Spinal cord (tissue), 10 donors: ENCODE measurements around the gene CPA4. TPM values are rescaled to one million over a fixed set of nuclear protein-coding genes. Genes with fewer than 3 reads are reported as not detected.
A peak's percentile ranks its signal among the peaks of the same experiment; 100 is the strongest.

Experiments
- DNase-seq, 6 donors: peaks; one replicate each; pipeline versions ENCODE4 v3.0.0 to v3.0.0-alpha.2; 2013 to 2015; ENCODE audit warnings: low spot score in 6 of 6, low read depth in 4 of 6
- H3K27ac ChIP-seq: one replicate; pipeline ENCODE4 v1.5.1; 2013; ENCODE audit warnings: low read depth, low read length, control low read depth
- H3K27me3 ChIP-seq: one replicate; pipeline ENCODE4 v1.6.1; 2013; ENCODE audit warnings: low read length; ENCODE audit not compliant: control insufficient read depth, insufficient read depth
- H3K36me3 ChIP-seq: one replicate; pipeline ENCODE4 v1.6.1; 2013; ENCODE audit warnings: low read length; ENCODE audit not compliant: control insufficient read depth, insufficient read depth
- H3K4me1 ChIP-seq: one replicate; pipeline ENCODE4 v1.6.1; 2013; ENCODE audit warnings: low read length; ENCODE audit not compliant: control insufficient read depth, insufficient read depth
- H3K4me3 ChIP-seq: one replicate; pipeline ENCODE4 v1.5.1; 2013; ENCODE audit warnings: low read depth, low read length, control low read depth
- H3K9me3 ChIP-seq: one replicate; pipeline ENCODE4 v1.6.1; 2013; ENCODE audit warnings: low read length; ENCODE audit not compliant: control insufficient read depth, insufficient read depth
- WGBS: methylation state at CpG from one replicate; pipeline ENCODE4 v1.1.5; 2013; ENCODE audit warnings: missing lambda C conversion rate; ENCODE audit not compliant: insufficient coverage; 5-methylcytosine and 5-hydroxymethylcytosine counted together
- polyA plus RNA-seq, 2 donors: library from polyadenylated mRNA; unstranded; fragments of 120-200 nt; gene quantifications; one replicate each; pipeline ENCODE4 v1.2.1, GENCODE V29; 2013; ENCODE audit not compliant: insufficient read length in 2 of 2
- total RNA-seq, 2 donors: library from RNA; depleted of rRNA in 1 of 2; stranded (reverse); fragments of 120-200 nt in 1 of 2; fragments of >200 nt in 1 of 2; gene quantifications; one replicate each; pipeline versions ENCODE4 v1.2.3 to v1.2.4, GENCODE V29; 2013 to 2014
- donor health status: healthy.

The CPA4 gene
- total and polyA plus RNA-seq, 4 donors: 0.84 to 2.1 (median 1.5) TPM

DNA sequence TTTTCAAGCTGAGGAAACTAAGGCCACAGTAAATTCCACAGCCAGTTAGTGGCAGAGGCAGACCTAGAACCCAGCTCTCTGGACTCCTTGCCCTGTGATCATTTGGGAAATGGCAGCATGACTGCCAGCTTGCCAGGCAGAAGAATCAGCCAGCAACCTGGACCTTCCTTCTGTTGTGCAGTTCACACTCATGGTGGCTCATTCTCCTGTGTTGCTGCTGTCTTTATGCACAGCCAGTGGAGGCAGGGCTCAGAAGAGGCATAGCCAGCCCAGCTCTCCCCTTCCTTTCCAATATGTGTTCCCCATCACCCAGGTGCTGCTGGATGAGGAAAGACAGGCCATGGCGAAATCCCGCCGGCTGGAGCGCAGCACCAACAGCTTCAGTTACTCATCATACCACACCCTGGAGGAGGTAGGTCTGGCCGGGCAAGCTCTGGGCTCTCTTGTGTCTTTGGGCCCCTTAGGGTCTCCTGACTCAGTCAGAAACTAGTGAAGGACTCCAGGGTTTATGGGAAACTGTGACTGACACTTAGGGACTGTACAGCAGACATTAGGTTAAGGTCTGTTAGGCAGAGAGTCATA, 66.4 kb downstream of the CPA4 start:
- Histone ChIP-seq H3K9me3 (peaks cover 8% of the 10 kb centered on the region), H3K27me3 (no peaks in the 10 kb centered on the region), H3K27ac (no peak overlapping the region), H3K4me3 (no peak overlapping the region), H3K4me1 (peaks cover 21% of the 10 kb centered on the region), H3K36me3 (no peaks in the 10 kb centered on the region)
- WGBS: no CpG with 5 or more reads among the region's 5 CpGs
- no peak for DNase-seq

DNA sequence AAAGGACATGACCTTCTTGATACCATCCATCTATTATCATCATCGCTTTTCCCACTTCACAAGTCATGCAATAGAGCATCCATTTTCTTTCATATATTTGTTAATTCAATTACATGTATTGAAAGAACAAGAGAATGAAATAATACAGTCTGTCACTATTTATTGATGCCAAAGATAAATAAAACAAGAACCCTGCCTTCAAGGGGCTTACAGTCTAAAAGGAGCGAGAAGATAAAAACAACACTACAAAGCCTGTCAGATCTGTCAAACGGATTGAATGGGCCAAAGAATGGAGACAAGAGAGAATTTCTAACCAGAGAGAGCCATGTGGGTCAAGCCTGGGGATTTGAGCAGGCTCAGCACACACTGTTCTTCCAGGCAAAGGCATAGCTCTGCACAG, 67.6 kb downstream of the CPA4 start:
- DNase-seq: no peak
- Histone ChIP-seq H3K27me3 (no peaks in the 10 kb centered on the region), H3K4me1 (peaks cover 32% of the 10 kb centered on the region), H3K36me3 (no peaks in the 10 kb centered on the region), H3K4me3 (no peak overlapping the region), H3K27ac (no peak overlapping the region), H3K9me3 (peaks cover 8% of the 10 kb centered on the region)
- 83% methylated on average over 1 of the region's 3 CpGs for WGBS

GRCh38 chr7:130361681-130362080, 68.7 kb downstream of the CPA4 start:
- peaks cover 8% of the 10 kb centered on the region for H3K9me3 ChIP-seq
- 96% methylated on average over 7 of the region's 7 CpGs for WGBS
- H3K4me1 ChIP-seq: peaks cover 32% of the 10 kb centered on the region
- no peaks in the 10 kb centered on the region for H3K36me3 ChIP-seq
- no peak overlapping the region for H3K27ac ChIP-seq
- H3K27me3 ChIP-seq: no peaks in the 10 kb centered on the region
- H3K4me3 ChIP-seq: no peak overlapping the region
- DNase-seq: no peak

DNA sequence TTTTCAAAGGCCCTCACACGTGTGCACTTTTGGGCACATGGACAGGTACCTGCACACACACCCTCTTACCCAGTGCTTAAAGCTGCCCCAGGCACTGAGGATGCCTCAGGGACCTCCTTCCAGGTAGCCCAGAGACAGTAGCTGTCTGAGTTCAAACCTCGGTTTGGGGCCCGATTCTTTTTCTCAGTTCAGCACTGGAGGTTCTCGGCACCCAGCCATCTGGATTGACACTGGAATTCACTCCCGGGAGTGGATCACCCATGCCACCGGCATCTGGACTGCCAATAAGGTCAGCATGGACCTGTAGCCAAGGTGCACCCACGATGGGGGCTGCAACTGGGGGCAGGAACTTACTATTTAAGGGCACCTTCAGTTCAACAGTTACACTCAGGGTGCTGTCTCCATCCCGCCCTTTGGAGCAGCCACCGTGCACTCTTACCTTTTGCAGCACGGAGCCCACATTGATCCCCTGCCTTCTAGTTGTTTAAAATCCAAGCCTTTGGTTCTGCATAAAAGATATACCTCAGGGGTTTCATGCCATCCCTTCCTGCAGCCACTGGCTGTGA, 69.4 kb downstream of the CPA4 start:
- Histone ChIP-seq H3K27ac (no peak overlapping the region), H3K4me3 (no peak overlapping the region), H3K36me3 (no peaks in the 10 kb centered on the region), H3K4me1 (peaks cover 27% of the 10 kb centered on the region), H3K9me3 (peaks cover 8% of the 10 kb centered on the region), H3K27me3 (no peaks in the 10 kb centered on the region)
- 96% methylated on average over 10 of the region's 10 CpGs for WGBS
- no peak for DNase-seq

DNA sequence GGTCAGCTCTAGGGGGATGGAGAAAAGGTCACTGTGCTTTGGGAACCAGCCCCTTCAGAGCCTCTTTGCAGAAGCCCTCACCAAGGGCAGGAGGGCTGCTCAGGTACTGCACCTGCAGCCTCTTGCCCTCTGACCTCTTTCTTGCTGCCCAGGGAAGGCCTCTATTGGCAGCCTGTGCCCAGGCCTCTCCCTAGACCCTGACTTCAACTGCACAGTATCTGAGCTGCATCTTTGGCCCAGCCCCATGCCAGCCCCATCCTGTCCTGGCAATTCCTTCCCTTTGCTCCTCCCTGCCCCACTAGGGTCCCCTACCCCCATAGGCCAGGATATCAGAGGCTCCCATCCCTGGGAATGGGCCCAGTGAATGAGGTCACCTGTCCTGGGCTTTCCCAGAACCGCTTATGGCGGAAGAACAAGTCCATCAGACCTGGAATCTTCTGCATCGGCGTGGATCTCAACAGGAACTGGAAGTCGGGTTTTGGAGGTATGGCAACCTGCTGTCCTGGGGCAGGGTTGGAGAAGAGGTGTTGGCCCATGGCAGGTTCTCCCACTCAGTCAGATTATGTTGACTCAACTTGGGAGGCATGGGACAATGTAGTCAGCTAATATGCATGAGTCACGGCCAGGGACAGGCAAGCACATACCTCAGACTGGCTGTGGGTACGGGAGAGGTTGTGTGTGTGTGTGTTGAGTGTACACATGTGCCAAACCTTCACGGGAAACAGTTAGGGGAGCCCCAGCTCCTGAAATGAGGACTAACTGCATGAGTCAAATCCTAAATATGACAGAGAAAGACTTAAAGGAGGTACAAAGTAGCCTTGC, 70.3 kb downstream of the CPA4 start:
- Histone ChIP-seq H3K4me3 (no peak overlapping the region), H3K27ac (no peak overlapping the region), H3K27me3 (no peaks in the 10 kb centered on the region), H3K36me3 (no peaks in the 10 kb centered on the region), H3K9me3 (peaks cover 8% of the 10 kb centered on the region), H3K4me1 (peaks cover 27% of the 10 kb centered on the region)
- DNase-seq: no peak
- 99% methylated on average over 7 of the region's 8 CpGs for WGBS

DNA sequence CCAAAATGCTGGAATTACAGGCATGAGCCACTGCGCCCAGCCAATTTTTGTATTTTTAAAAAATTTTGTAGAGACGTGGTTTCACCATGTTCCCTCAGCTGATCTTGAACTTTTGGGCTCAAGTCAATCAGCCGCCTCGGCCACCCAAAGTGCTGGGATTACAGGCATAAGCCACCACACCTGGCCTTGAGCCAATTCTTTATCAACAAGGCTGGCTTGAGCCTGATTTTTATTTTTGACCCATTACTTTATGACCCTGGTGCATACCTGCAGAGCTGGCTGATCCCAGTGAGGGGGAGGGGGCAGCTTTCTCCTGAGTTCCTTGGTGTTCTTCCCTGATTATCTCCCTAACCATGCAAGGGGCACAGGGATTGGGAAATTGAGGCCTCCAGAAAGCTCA, 71.5 kb downstream of the CPA4 start:
- H3K4me3 ChIP-seq: no peak overlapping the region
- no peak overlapping the region for H3K27ac ChIP-seq
- no peaks in the 10 kb centered on the region for H3K27me3 ChIP-seq
- H3K9me3 ChIP-seq: peaks cover 5% of the 10 kb centered on the region
- DNase-seq: no peak
- H3K4me1 ChIP-seq: peaks cover 36% of the 10 kb centered on the region
- 100% methylated on average over 4 of the region's 4 CpGs for WGBS
- H3K36me3 ChIP-seq: no peaks in the 10 kb centered on the region

DNA sequence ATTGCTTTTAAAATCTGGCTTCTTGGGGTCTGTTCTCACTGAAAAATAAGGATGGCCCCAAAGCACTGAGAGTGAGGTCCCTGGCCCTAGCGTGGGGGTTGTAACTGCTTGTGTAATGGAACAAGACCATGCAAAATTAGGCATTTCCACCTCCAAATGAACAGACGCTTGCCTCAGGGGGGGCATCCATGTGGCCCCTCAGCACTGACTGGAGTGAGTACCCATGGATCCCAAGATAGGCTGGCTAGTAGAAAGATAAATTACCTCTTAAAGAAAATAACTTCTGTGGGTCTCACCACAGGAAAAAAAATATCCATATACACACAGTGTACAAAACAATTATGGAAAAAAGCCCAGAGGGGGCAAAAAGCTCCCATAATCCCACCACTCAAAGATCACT, 72.1 kb downstream of the CPA4 start:
- WGBS: no CpG with 5 or more reads among the region's 2 CpGs
- H3K27me3 ChIP-seq: no peaks in the 10 kb centered on the region
- peak overlapping the region; percentile 12 for H3K27ac ChIP-seq
- H3K4me1 ChIP-seq: peaks cover 38% of the 10 kb centered on the region
- no peak for DNase-seq
- H3K36me3 ChIP-seq: no peaks in the 10 kb centered on the region
- H3K9me3 ChIP-seq: peaks cover 2% of the 10 kb centered on the region
- H3K4me3 ChIP-seq: no peak overlapping the region

DNA sequence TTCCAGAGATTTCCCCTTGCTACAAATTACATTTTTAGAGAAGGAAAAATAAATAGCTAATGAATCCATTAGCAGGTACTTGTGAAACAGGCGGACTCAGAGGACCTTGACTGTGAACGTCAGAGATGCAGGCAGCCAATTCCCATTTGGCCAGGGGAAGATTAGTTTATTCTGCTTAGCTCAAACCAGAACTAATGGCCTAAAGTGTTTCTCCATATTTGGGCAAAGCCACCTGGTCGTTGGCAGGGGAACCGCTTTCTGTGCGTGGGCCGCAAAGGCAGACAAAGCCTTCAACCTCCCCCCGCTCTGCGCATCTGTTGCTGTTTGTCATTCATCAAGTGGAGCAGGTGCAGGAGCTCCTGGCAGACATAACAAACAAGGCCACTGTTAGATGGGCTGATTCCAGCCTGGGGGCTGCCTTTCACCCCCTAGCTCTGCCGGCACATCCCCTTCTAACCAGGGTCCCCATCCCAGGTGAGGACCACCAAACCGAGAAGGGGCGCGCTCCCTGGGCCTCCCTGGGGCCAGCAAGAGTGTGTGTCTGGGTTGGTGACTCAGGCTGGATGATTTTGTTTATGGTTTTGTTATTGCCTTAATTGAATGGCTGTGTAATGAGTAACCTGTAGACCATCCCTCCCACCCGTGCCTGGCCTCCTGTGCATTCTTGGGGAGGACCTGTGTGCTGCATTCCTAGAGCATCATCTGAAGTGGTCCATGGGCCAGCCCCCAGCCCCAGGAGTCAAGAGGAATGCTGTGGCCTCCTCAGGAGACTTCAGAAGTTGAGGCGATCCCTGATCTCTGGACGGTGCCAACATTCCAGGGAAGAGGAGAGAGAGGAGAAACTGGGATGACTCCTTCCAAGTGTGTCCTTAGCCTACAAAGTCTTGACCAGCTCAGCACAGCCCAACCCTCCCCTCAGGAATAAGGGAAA, 72.8 kb downstream of the CPA4 start:
- Histone ChIP-seq H3K9me3 (peaks cover 1% of the 10 kb centered on the region), H3K27me3 (no peaks in the 10 kb centered on the region), H3K4me3 (no peak overlapping the region), H3K36me3 (no peaks in the 10 kb centered on the region), H3K27ac (peak overlapping the region; percentile 52), H3K4me1 (peaks cover 40% of the 10 kb centered on the region)
- 36% methylated on average over 10 of the region's 15 CpGs for WGBS
- DNase-seq: peak in 5 of 6 donors; percentile 67 to 98 (median 75)

GRCh38 chr7:130366564-130366963, 73.6 kb downstream of the CPA4 start:
- Histone ChIP-seq H3K4me1 (peaks cover 46% of the 10 kb centered on the region), H3K27me3 (no peaks in the 10 kb centered on the region), H3K27ac (no peak overlapping the region), H3K9me3 (no peaks in the 10 kb centered on the region), H3K4me3 (no peak overlapping the region), H3K36me3 (no peaks in the 10 kb centered on the region)
- no peak for DNase-seq
- 85% methylated on average over 4 of the region's 6 CpGs for whole genome bisulfite sequencing
